GM19467 (cell line): Measurements from ENCODE around the gene ZNF699.
"Not testable (repeated sequence)": the region's sequence is repeated elsewhere in the genome, so short reads cannot be mapped to it uniquely, and the experiment has no call there.

Source experiments
- ATAC-seq: cut with Tn5 transposase; IDR thresholded peaks from one replicate; pipeline ENCODE4 v1.9.1; 2021; ENCODE audit warnings: mild to moderate bottlenecking, moderate library complexity; ENCODE audit not compliant: unreplicated experiment

The ZNF699 gene

DNA sequence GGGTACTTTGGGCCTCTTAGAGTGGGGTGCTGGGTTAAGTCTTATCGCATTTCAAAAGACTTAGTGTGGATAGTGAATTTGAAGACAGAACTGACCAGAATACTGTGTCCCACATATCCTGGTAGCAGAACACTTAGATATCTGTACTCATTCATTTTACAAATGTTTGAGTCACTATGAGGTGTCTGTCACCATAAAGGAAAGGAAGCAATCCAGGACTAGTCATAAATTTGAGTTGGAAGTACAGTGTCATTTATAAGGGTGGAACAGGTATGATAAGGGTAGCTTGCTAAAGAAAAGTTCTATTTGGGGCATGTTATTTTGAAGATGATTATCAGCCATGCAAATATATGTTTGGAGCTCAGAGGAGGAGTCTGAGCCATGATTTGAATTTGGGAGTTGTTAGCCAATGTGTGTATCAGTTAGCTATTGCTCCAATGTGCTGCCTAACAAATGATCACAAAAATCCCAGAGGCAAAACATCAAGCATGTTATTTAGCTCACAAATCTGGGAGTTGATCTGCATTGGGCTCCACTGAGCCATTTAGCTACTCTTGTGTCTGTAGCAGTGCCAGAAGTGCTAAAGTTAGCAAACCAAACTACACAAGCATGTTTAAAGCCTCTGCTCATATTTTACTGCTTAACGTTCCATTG, 20.3 kb downstream of the ZNF699 start:
- ATAC-seq = no peak

DNA sequence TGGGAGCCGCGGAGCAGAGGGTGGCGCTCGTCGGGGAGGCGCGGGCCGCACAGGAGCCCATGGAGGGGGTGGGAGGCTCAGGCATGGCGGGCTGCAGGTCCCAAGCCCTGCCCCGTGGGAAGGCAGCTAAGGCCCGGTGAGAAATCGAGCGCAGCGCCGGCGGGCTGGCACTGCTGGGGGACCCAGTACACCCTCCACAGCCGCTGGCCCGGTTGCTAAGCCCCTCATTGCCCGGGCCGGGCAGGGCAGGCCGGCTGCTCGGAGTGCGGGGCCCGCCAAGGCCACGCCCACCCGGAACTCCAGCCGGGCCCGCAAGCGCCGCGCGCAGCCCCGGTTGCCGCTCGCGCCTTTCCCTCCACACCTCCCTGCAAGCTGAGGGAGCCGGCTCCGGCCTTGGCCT, 26.2 kb downstream of the ZNF699 start:
- ATAC-seq = not testable (repeated sequence)

GRCh38 chr19:9251236-9251635, 58.4 kb downstream of the ZNF699 start:
- ATAC-seq = no peak

GRCh38 chr19:9250630-9251029, 59.0 kb downstream of the ZNF699 start, which contains the start of gene OR7E24:
Gene OR7E24, plus strand, starts transcription at chr19:9250930. Its CDS starts 114 bp downstream, at chr19:9251044.
- no peak for ATAC-seq
